Liver (tissue), 9 donors: ENCODE measurements around the gene DHDH. TPM values are rescaled to one million over a fixed set of nuclear protein-coding genes. Genes with fewer than 3 reads are reported as not detected.

ENCODE experiments used
- DNase-seq: peaks from one replicate; pipeline ENCODE4 v3.0.0-alpha.2; 2017; ENCODE audit warnings: low spot score
- H3K27ac ChIP-seq, 2 donors: one replicate each; pipeline ENCODE4 v1.7.0; 2013; ENCODE audit warnings: inconsistent platforms in 2 of 2, low read length in 2 of 2, control low read depth in 1 of 2, low read depth in 1 of 2, mild to moderate bottlenecking in 1 of 2
- H3K27me3 ChIP-seq, 4 donors: one replicate each; pipeline versions ENCODE4 v1.6.1 to v1.7.0; 2013; ENCODE audit warnings: low read length in 3 of 4, inconsistent platforms in 1 of 4, mild to moderate bottlenecking in 1 of 4, moderate library complexity in 1 of 4; ENCODE audit not compliant: control insufficient read depth in 4 of 4, insufficient read depth in 4 of 4
- H3K36me3 ChIP-seq, 4 donors: one replicate each; pipeline versions ENCODE4 v1.6.1 to v1.7.0; 2013; ENCODE audit warnings: low read length in 3 of 4, mild to moderate bottlenecking in 3 of 4, low read depth in 1 of 4, moderate library complexity in 1 of 4; ENCODE audit not compliant: control insufficient read depth in 4 of 4, insufficient read depth in 3 of 4
- H3K4me1 ChIP-seq, 4 donors: one replicate each; pipeline versions ENCODE4 v1.6.1 to v1.7.0; 2013; ENCODE audit warnings: low read length in 3 of 4, mild to moderate bottlenecking in 3 of 4, moderate library complexity in 1 of 4; ENCODE audit not compliant: control insufficient read depth in 4 of 4, insufficient read depth in 4 of 4
- H3K4me3 ChIP-seq, 3 donors: one replicate each; pipeline versions ENCODE4 v1.6.1 to v1.7.0; 2013; ENCODE audit warnings: low read length in 3 of 3, control low read depth in 1 of 3, low read depth in 1 of 3, mild to moderate bottlenecking in 1 of 3
- H3K9ac ChIP-seq, 2 donors: one replicate each; pipeline ENCODE4 v1.7.0; 2013; ENCODE audit warnings: low read length in 2 of 2, mild to moderate bottlenecking in 2 of 2, moderate library complexity in 2 of 2, control low read depth in 1 of 2, low read depth in 1 of 2
- H3K9me3 ChIP-seq, 4 donors: one replicate each; pipeline versions ENCODE4 v1.6.1 to v1.7.0; 2013; ENCODE audit warnings: low read length in 3 of 4; ENCODE audit not compliant: control insufficient read depth in 4 of 4
- EGR1 ChIP-seq, 2 donors: IDR thresholded peaks; 2 replicates each; pipeline ENCODE4 v1.6.1; 2016 to 2018; ENCODE audit warnings: antibody characterized with exemption in 2 of 2, low read depth in 2 of 2
- FOXA2 ChIP-seq: IDR thresholded peaks from 2 replicates; pipeline ENCODE4 v1.6.1; 2016; ENCODE audit warnings: antibody characterized with exemption
- HNF4A ChIP-seq, 2 donors: conservative IDR thresholded peaks; 2 replicates each; pipeline ENCODE4 v1.6.1; 2016; ENCODE audit warnings: antibody characterized with exemption in 2 of 2, mild to moderate bottlenecking in 2 of 2
- HNF4G ChIP-seq: IDR thresholded peaks from 2 replicates; pipeline ENCODE4 v1.6.1; 2016; ENCODE audit warnings: antibody characterized with exemption
- NR2F2 ChIP-seq: IDR thresholded peaks from 2 replicates; pipeline ENCODE4 v1.6.1; 2016; ENCODE audit warnings: antibody characterized with exemption
- RXRA ChIP-seq, 2 donors: IDR thresholded peaks; 2 replicates each; pipeline ENCODE4 v1.6.1; 2017 to 2018; ENCODE audit warnings: antibody characterized with exemption in 2 of 2, mild to moderate bottlenecking in 1 of 2
- SP1 ChIP-seq: IDR thresholded peaks from 2 replicates; pipeline ENCODE4 v1.6.1; 2018; ENCODE audit warnings: antibody characterized with exemption, mild to moderate bottlenecking
- TAF1 ChIP-seq: conservative IDR thresholded peaks from 2 replicates; pipeline ENCODE4 v1.6.1; 2016; ENCODE audit warnings: antibody characterized with exemption, mild to moderate bottlenecking
- WGBS: extraction: QIAGEN DNeasy Blood & Tissue Kit; methylation state at CpG from one replicate; pipeline ENCODE4 v1.1.7; 2013; 5-methylcytosine and 5-hydroxymethylcytosine counted together
- polyA plus RNA-seq, 2 donors: library from polyadenylated mRNA; stranded (reverse) in 1 of 2; unstranded in 1 of 2; fragments of 200-250 nt in 1 of 2; fragments of >200 nt in 1 of 2; fragmentation: Nextera tagmentation in 1 of 2; extraction: Ambion mirVana in 1 of 2; gene quantifications; one replicate each; pipeline versions ENCODE4 v1.2.1 to v1.2.3, GENCODE V29; 2013 to 2015
- total RNA-seq, 2 donors: library from RNA; depleted of rRNA; stranded (reverse); fragments of >200 nt; gene quantifications; one replicate each; pipeline ENCODE4 v1.2.3, GENCODE V29; 2014
- TF ChIP-seq, protein P1 (sequence below): IDR thresholded peaks from 2 replicates; pipeline ENCODE4 v1.6.1; 2016; ENCODE audit warnings: antibody characterized with exemption, mild to moderate bottlenecking
- TF ChIP-seq, protein P2 (sequence below): IDR thresholded peaks from 2 replicates; pipeline ENCODE4 v1.6.1; 2016; ENCODE audit warnings: antibody characterized with exemption
- TF ChIP-seq, protein P3 (sequence below): IDR thresholded peaks from 2 replicates; pipeline ENCODE4 v1.6.1; 2016; ENCODE audit warnings: antibody characterized with exemption
- donor health status: healthy.
- donor health status: healthy.
- donor health status: healthy.
- donor health status: healthy.
- donor health status: healthy.

DHDH gene
- total RNA-seq: 1 to 10 TPM in 1 of 2 donors, not detected in 1; 1.3 TPM
- under 1 TPM in 1 of 2 donors, not detected in 1; 0.16 TPM for polyA plus RNA-seq

DNA sequence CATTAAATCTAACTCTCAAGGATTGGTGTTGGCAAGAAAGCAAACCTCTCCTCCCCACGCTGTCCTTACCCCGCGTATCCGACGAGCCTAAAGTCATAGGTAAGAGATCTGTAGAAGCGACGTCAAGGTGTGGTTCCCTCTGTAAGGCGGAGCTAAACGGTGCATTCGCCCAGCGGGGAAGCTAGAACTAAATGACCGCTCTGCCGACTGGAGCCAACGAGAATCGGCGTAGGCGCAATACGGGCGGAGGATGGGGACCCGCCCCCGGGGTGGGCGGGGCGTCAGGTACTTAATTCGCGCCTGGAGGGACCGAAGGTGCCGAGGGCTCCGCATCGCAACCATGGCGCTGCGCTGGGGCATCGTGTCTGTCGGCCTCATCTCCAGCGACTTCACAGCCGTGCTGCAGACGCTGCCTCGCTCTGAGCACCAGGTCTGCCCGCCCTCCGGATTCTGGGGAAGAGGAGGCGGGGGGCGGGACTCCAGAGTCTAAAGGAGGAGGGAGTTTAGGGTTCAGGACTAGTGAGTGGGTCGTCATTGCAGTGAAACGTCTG lies at the start of gene DHDH:
Gene DHDH, plus strand, starts transcription at position 318 of the 551 bp plus-strand sequence. Its CDS starts 23 bp downstream, at position 341.
- H3K9ac ChIP-seq: peak within 1 kb of the TSS in 1 of 2 donors; percentile 19
- peak within 1 kb of the TSS; percentile 23 to 35 (median 26) for H3K4me3 ChIP-seq
- no peaks in the 10 kb centered on the region for H3K9me3 ChIP-seq
- H3K4me1 ChIP-seq: peaks cover 0 to 9% (median 2%) of the 10 kb centered on the region in 4 donors
- TF ChIP-seq FOXA2: no peak
- TF ChIP-seq, protein P1, sequence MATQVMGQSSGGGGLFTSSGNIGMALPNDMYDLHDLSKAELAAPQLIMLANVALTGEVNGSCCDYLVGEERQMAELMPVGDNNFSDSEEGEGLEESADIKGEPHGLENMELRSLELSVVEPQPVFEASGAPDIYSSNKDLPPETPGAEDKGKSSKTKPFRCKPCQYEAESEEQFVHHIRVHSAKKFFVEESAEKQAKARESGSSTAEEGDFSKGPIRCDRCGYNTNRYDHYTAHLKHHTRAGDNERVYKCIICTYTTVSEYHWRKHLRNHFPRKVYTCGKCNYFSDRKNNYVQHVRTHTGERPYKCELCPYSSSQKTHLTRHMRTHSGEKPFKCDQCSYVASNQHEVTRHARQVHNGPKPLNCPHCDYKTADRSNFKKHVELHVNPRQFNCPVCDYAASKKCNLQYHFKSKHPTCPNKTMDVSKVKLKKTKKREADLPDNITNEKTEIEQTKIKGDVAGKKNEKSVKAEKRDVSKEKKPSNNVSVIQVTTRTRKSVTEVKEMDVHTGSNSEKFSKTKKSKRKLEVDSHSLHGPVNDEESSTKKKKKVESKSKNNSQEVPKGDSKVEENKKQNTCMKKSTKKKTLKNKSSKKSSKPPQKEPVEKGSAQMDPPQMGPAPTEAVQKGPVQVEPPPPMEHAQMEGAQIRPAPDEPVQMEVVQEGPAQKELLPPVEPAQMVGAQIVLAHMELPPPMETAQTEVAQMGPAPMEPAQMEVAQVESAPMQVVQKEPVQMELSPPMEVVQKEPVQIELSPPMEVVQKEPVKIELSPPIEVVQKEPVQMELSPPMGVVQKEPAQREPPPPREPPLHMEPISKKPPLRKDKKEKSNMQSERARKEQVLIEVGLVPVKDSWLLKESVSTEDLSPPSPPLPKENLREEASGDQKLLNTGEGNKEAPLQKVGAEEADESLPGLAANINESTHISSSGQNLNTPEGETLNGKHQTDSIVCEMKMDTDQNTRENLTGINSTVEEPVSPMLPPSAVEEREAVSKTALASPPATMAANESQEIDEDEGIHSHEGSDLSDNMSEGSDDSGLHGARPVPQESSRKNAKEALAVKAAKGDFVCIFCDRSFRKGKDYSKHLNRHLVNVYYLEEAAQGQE: no peak
- no peak for TF ChIP-seq RXRA (IDR thresholded peaks at IDR 0.05)
- peak in 1 of 2 donors; percentile 12 for TF ChIP-seq HNF4A (conservative IDR thresholded peaks at IDR 0.05)
- TF ChIP-seq NR2F2: no peak
- TF ChIP-seq, protein P2, sequence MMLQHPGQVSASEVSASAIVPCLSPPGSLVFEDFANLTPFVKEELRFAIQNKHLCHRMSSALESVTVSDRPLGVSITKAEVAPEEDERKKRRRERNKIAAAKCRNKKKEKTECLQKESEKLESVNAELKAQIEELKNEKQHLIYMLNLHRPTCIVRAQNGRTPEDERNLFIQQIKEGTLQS: no peak
- peak; percentile 10 for TF ChIP-seq SP1
- WGBS: 6% methylated on average over 43 of the region's 43 CpGs
- H3K27ac ChIP-seq: no peak within 1 kb of the TSS
- H3K36me3 ChIP-seq: no peaks in the 10 kb centered on the region
- H3K27me3 ChIP-seq: peaks cover 0 to 5% (median 0%) of the 10 kb centered on the region in 4 donors
- DNase-seq: peak; percentile 84

DNA sequence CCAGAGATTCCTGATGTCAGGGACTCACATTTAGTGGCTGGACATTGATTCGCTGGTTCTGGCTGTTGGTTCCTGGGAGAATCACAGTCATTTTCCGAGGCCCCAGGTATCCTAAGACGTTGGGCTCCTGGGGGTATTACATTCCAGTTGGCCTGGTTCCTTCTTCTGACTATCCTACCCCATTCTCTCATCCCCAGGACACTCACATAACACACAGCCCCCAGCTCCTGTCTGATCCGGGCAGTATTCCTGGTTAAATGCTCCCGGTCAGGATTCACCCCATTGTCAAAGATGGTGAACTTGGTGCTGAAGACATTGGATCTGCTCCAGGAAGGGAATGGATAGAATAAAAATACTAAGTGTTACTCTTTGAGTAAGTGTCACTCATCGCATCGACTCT lies 49.8 kb upstream of the DHDH start:
- no peaks in the 10 kb centered on the region for H3K9me3 ChIP-seq
- no peak overlapping the region for H3K4me3 ChIP-seq
- no peak overlapping the region for H3K9ac ChIP-seq
- no peak overlapping the region for H3K27ac ChIP-seq
- DNase-seq: no peak
- 96% methylated on average over 7 of the region's 7 CpGs for WGBS
- TF ChIP-seq TAF1 (no peak), HNF4G (no peak), FOXA2 (no peak), NR2F2 (no peak), EGR1 (IDR thresholded peaks at IDR 0.05; ENCODE audit: low read depth in 2 of 2) (no peak)
- TF ChIP-seq, protein P3, sequence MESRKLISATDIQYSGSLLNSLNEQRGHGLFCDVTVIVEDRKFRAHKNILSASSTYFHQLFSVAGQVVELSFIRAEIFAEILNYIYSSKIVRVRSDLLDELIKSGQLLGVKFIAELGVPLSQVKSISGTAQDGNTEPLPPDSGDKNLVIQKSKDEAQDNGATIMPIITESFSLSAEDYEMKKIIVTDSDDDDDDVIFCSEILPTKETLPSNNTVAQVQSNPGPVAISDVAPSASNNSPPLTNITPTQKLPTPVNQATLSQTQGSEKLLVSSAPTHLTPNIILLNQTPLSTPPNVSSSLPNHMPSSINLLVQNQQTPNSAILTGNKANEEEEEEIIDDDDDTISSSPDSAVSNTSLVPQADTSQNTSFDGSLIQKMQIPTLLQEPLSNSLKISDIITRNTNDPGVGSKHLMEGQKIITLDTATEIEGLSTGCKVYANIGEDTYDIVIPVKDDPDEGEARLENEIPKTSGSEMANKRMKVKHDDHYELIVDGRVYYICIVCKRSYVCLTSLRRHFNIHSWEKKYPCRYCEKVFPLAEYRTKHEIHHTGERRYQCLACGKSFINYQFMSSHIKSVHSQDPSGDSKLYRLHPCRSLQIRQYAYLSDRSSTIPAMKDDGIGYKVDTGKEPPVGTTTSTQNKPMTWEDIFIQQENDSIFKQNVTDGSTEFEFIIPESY: no peak
- TF ChIP-seq, protein P2: no peak
- TF ChIP-seq, protein P1: no peak
- H3K36me3 ChIP-seq: no peaks in the 10 kb centered on the region
- H3K4me1 ChIP-seq: no peaks in the 10 kb centered on the region
- no peaks in the 10 kb centered on the region for H3K27me3 ChIP-seq
